ENCODE results near the gene SLC10A6.

Gene SLC10A6

GRCh38 chr4:86821151-86821550 is 28.0 kb downstream of the SLC10A6 start:
- H3K4me3 ChIP-seq (ENCODE audit: low read length, poor library complexity, severe bottlenecking): no peak overlapping the region
- H3F3A ChIP-seq (ENCODE audit: low read depth): no peaks in the 10 kb centered on the region
- no peaks in the 10 kb centered on the region for H3K9me2 ChIP-seq (replicated peaks; ENCODE audit: low read depth, low read length)
- no peaks in the 10 kb centered on the region for H3K4me1 ChIP-seq (ENCODE audit: insufficient read depth, low read length, poor library complexity, severe bottlenecking)
- no peaks in the 10 kb centered on the region for H4K20me1 ChIP-seq (ENCODE audit: insufficient read depth, low read length, poor library complexity, severe bottlenecking)
- no peaks in the 10 kb centered on the region for H3K27me3 ChIP-seq (ENCODE audit: insufficient read depth, low read length, poor library complexity, severe bottlenecking)
- H3K9ac ChIP-seq (ENCODE audit: low read depth, low read length, poor library complexity, severe bottlenecking): no peak overlapping the region
- TF ChIP-seq CTCF (conservative IDR thresholded peaks at IDR 0.05; ENCODE audit: low read length) (no peak), EZH2phosphoT487 (IDR thresholded peaks at IDR 0.05; ENCODE audit: borderline replicate concordance) (no peak)
- no peak overlapping the region for H3K4me2 ChIP-seq (ENCODE audit: low read depth, low read length, poor library complexity, severe bottlenecking)
- H2AFZ ChIP-seq (ENCODE audit: low read length): no peak overlapping the region
- H3K9me3 ChIP-seq (ENCODE audit: insufficient read depth, low read depth, low read length): no peaks in the 10 kb centered on the region; the same call in 1 of the 2 replicates
- H3K79me2 ChIP-seq (ENCODE audit: insufficient read depth, low read length): no peaks in the 10 kb centered on the region
- no peaks in the 10 kb centered on the region for H3K36me3 ChIP-seq (ENCODE audit: insufficient read depth, low read length)

- TF ChIP-seq EZH2phosphoT487 (IDR thresholded peaks at IDR 0.05; ENCODE audit: borderline replicate concordance) (no peak), CTCF (conservative IDR thresholded peaks at IDR 0.05; ENCODE audit: low read length) (no peak)
- H3K4me3 ChIP-seq (ENCODE audit: low read length, poor library complexity, severe bottlenecking): no peak overlapping the region
- H2AFZ ChIP-seq (ENCODE audit: low read length): no peak overlapping the region
- no peaks in the 10 kb centered on the region for H3K79me2 ChIP-seq (ENCODE audit: insufficient read depth, low read length)
- H3K9me2 ChIP-seq (replicated peaks; ENCODE audit: low read depth, low read length): no peaks in the 10 kb centered on the region
- H3K4me1 ChIP-seq (ENCODE audit: insufficient read depth, low read length, poor library complexity, severe bottlenecking): no peaks in the 10 kb centered on the region
- no peak overlapping the region for H3K4me2 ChIP-seq (ENCODE audit: low read depth, low read length, poor library complexity, severe bottlenecking)
- H3K27me3 ChIP-seq (ENCODE audit: insufficient read depth, low read length, poor library complexity, severe bottlenecking): no peaks in the 10 kb centered on the region
- H3K36me3 ChIP-seq (ENCODE audit: insufficient read depth, low read length): no peaks in the 10 kb centered on the region
- H3K9ac ChIP-seq (ENCODE audit: low read depth, low read length, poor library complexity, severe bottlenecking): no peak overlapping the region
- H3K9me3 ChIP-seq (ENCODE audit: insufficient read depth, low read depth, low read length): no peaks in the 10 kb centered on the region; the same call in 1 of the 2 replicates
- H4K20me1 ChIP-seq (ENCODE audit: insufficient read depth, low read length, poor library complexity, severe bottlenecking): no peaks in the 10 kb centered on the region
- no peaks in the 10 kb centered on the region for H3F3A ChIP-seq (ENCODE audit: low read depth)
Measured at GRCh38 chr4:86819561-86819960, 29.6 kb downstream of the SLC10A6 start.

- Histone ChIP-seq H3K9ac (ENCODE audit: low read depth, low read length, poor library complexity, severe bottlenecking) (no peak overlapping the region), H4K20me1 (ENCODE audit: insufficient read depth, low read length, poor library complexity, severe bottlenecking) (no peaks in the 10 kb centered on the region), H2AFZ (ENCODE audit: low read length) (no peak overlapping the region), H3K4me3 (ENCODE audit: low read length, poor library complexity, severe bottlenecking) (no peak overlapping the region), H3K9me2 (replicated peaks; ENCODE audit: low read depth, low read length) (no peaks in the 10 kb centered on the region), H3K27me3 (ENCODE audit: insufficient read depth, low read length, poor library complexity, severe bottlenecking) (no peaks in the 10 kb centered on the region), H3K4me1 (ENCODE audit: insufficient read depth, low read length, poor library complexity, severe bottlenecking) (no peaks in the 10 kb centered on the region), H3K36me3 (ENCODE audit: insufficient read depth, low read length) (no peaks in the 10 kb centered on the region), H3F3A (ENCODE audit: low read depth) (no peaks in the 10 kb centered on the region), H3K79me2 (ENCODE audit: insufficient read depth, low read length) (no peaks in the 10 kb centered on the region), H3K9me3 (ENCODE audit: insufficient read depth, low read depth, low read length) (no peaks in the 10 kb centered on the region; the same call in 1 of the 2 replicates), H3K4me2 (ENCODE audit: low read depth, low read length, poor library complexity, severe bottlenecking) (no peak overlapping the region)
- TF ChIP-seq CTCF (conservative IDR thresholded peaks at IDR 0.05; ENCODE audit: low read length) (no peak), EZH2phosphoT487 (IDR thresholded peaks at IDR 0.05; ENCODE audit: borderline replicate concordance) (no peak)
Measured at GRCh38 chr4:86818841-86819240, 30.3 kb downstream of the SLC10A6 start.
